ENCODE data around the gene ZNF583. TPM values are rescaled to one million over a fixed set of nuclear protein-coding genes. Genes with fewer than 3 reads are reported as not detected.

The ZNF583 gene
- total RNA-seq, result 2.8 and 3.0 TPM in 2 replicates

DNA sequence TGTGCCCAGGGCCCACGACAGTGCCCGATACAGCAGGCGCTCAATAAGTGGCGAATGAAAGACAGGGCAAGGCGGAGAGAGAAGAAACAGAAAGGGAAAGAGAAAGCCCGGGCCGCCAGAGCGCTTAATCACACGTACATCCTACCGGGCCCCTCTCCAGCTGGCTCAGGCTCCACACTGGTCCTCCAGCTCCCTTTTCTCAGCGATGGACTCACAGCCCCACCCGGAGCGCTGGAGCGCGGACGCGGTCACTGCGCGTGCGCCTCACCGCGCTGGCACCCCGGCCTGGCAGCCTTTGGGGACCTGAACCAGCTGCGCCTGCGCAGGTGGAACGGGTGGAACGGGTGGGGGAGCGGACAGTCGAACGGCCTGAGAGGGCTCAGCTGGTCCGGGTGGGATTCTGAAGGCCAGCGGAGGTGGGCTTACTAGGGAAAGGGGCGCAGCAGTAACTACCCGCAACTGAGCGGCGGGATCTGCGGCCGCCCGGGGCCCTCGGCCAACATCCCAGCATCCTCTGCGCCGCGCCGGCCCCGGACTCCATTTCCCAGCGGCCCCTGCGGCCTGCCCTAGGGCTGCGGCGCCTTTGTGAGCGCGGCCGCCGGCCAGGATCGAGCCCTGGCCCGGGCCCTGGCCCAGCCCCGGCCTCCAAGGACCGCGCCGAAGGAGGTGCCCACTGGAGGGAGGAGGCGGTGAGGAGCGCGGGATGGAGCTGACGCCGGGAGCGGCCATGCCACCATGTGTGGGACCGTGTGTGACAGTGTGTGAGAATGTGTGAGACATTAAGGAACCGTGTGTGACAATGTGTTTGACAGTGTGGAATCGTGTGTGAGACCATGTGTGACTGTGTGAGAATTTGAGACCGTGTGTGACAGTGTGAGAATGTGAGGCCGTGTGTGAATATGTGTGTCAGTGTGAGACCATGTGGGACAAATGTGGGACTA is at the start of gene ZNF583:
Gene ZNF583 (plus strand): TSS at position 569 of the 941 bp plus-strand sequence. CDS start 2,783 bp downstream, outside the sequence.

DNA sequence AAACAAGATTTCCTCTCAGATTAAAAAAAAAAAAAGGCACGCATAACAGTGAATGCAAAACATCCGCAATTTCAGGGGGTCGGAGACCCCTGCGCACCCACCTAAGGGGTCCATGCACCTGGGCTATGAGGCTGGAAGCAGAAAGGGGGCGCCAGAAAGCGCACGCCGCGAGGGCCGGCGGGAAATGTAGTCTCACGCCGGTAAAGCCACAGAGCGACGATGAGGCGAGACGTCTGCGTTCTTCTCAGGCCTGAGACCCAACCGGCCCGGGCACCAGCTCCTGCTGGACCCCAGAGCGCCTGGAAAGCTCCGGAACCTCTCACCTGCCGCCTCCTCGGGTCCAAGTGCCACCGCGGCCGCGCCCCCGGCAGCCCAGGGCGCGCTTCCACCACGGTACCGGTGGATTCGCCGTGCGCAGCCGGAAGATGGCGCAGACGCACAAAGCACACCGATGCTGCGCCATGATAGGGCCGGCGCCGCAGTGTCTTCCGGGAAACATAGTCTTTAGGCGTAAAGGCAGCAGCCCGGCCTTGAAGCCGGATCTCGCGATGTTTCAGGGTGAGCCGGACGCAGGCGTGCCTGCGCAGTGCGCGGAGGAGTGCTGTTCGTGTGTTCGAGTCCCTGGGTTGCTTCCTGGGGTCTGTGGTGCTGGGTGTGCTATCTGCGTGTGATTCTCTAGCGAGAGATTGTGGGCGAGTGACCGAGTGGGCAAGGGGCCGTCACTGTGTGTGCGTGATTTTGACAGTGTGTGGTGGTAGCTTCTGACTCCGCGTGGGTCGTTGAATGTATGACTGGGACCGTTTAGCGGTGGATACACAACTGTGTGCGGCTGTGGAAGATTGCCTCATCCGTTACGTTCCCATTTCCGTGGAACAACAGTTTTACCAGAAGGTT is 10.8 kb upstream of the ZNF583 start, which contains the start of gene ZNF582:
Gene ZNF582 (minus strand): TSS at position 416 of the 894 bp plus-strand sequence. CDS start 1,782 bp downstream, outside the sequence.

Other genes with a start within 250 kb of the ZNF583 start
- gene GALP, start 228.3 kb upstream of the ZNF583 start, total RNA-seq, result not detected in 2 replicates
- not detected in 2 replicates for gene ZSCAN5B, start 206.5 kb upstream of the ZNF583 start, total RNA-seq
- gene ZSCAN5C, start 202.1 kb upstream of the ZNF583 start, total RNA-seq, result not detected in 2 replicates
- not detected in 2 replicates for gene EDDM13, start 131.6 kb upstream of the ZNF583 start, total RNA-seq
- 3.1 and 5.7 TPM in 2 replicates for gene ZSCAN5A, start 89.5 kb upstream of the ZNF583 start, total RNA-seq
- gene ZNF582, start 10.8 kb upstream of the ZNF583 start, total RNA-seq, result 1.2 and 5.7 TPM in 2 replicates
- gene ZNF667, start 73.0 kb downstream of the ZNF583 start, total RNA-seq, result 2.8 and 5.3 TPM in 2 replicates
- gene ZNF471, start 103.5 kb downstream of the ZNF583 start, total RNA-seq, result 0.52 and 3.1 TPM in 2 replicates
- gene ZFP28, start 134.6 kb downstream of the ZNF583 start, total RNA-seq, result 4.2 and 6.1 TPM in 2 replicates
- gene ZNF470, start 163.1 kb downstream of the ZNF583 start, total RNA-seq, result 1.9 and 4.6 TPM in 2 replicates
- gene ZNF71, start 191.0 kb downstream of the ZNF583 start, total RNA-seq, result 7.0 and 11.7 TPM in 2 replicates
- gene SMIM17, start 238.8 kb downstream of the ZNF583 start, total RNA-seq, result 3.0 TPM in 1 of 2 replicates, not detected in the other

Measured in epithelial cell of alveolus of lung (primary cell).